PC-9 (cell line): ENCODE measurements around the gene ADCK2. TPM values are rescaled to one million over a fixed set of nuclear protein-coding genes. Genes with fewer than 3 reads are reported as not detected.

Experiments
- BruUV-seq: library from RNA; stranded (reverse); fragments of 400-500 nt; replicated peaks from 2 replicates; lab custom pipeline; 2021; lab: Mats Ljungman, UMichigan
- CTCF ChIA-PET: fragments of 300-600 bp; sonication (Branson Sonifier 250); formaldehyde crosslinking; loops from one replicate; lab custom pipeline; 2022; ENCODE audit warnings: antibody characterized with exemption; lab: Charles Lee
- POLR2A ChIA-PET: fragments of 300-600 bp; sonication (Branson Sonifier 250); formaldehyde crosslinking; loops from one replicate; lab custom pipeline; 2022; ENCODE audit warnings: antibody characterized with exemption; ENCODE audit not compliant: unreplicated experiment; lab: Charles Lee
- DNase-seq, 2 experiments: peaks; one replicate each; pipeline versions ENCODE4 v3.0.0 to v3.0.0-alpha.2; 2015 to 2022; ENCODE audit warnings: mixed read lengths in 1 of 2
- H2AFZ ChIP-seq: fragments of 200-600 bp; sonication (generic); 2 replicates; pipeline ENCODE4 v1.8.1; 2017; ENCODE audit warnings: antibody characterized with exemption
- H3F3A ChIP-seq: fragments of 200-600 bp; sonication (generic); 2 replicates; pipeline ENCODE4 v1.8.1; 2017; ENCODE audit warnings: antibody characterized with exemption, mild to moderate bottlenecking, low read depth; ENCODE audit not compliant: insufficient read depth
- H3K27ac ChIP-seq: fragments of 200-600 bp; sonication (generic); 2 replicates; pipeline ENCODE4 v1.6.1; 2016; ENCODE audit warnings: mixed run types
- H3K27me3 ChIP-seq: fragments of 200-600 bp; sonication (generic); 2 replicates; pipeline ENCODE4 v1.6.1; 2016; ENCODE audit warnings: low read depth, mixed run types; ENCODE audit not compliant: insufficient read depth
- H3K36me3 ChIP-seq: fragments of 200-600 bp; sonication (generic); 2 replicates; pipeline ENCODE4 v1.6.1; 2016; ENCODE audit warnings: low read depth, mixed run types
- H3K4me1 ChIP-seq: fragments of 200-600 bp; sonication (generic); replicated peaks from 2 replicates; pipeline ENCODE4 v1.6.1; 2016; ENCODE audit warnings: mixed run types; ENCODE audit not compliant: insufficient read depth
- H3K4me2 ChIP-seq: fragments of 200-600 bp; sonication (generic); 2 replicates; pipeline ENCODE4 v1.6.1; 2017; ENCODE audit warnings: mixed run types
- H3K4me3 ChIP-seq: fragments of 200-600 bp; sonication (generic); 2 replicates; pipeline ENCODE4 v1.6.1; 2016; ENCODE audit warnings: mixed run types
- H3K79me2 ChIP-seq: fragments of 200-600 bp; sonication (generic); 2 replicates; pipeline ENCODE4 v1.6.1; 2017; ENCODE audit warnings: low read depth, mixed run types
- H3K9me2 ChIP-seq: fragments of 200-600 bp; sonication (generic); 2 replicates; pipeline ENCODE4 v1.8.1; 2017; ENCODE audit warnings: mild to moderate bottlenecking; ENCODE audit not compliant: insufficient read depth
- H3K9me3 ChIP-seq: fragments of 200-600 bp; sonication (generic); 2 replicates; pipeline ENCODE4 v1.8.1; 2016; ENCODE audit warnings: low read depth; ENCODE audit not compliant: insufficient read depth
- H4K20me1 ChIP-seq: fragments of 200-600 bp; sonication (generic); 2 replicates; pipeline ENCODE4 v1.8.1; 2017; ENCODE audit not compliant: insufficient read depth
- CTCF ChIP-seq: fragments of 200-600 bp; sonication (generic); conservative IDR thresholded peaks from 2 replicates; pipeline ENCODE4 v1.6.1; 2017; ENCODE audit warnings: mixed run types, antibody characterized with exemption, mild to moderate bottlenecking, moderate library complexity
- EZH2 ChIP-seq: fragments of 200-600 bp; sonication (generic); IDR thresholded peaks from 2 replicates; pipeline ENCODE4 v1.8.0; 2017; ENCODE audit warnings: antibody characterized with exemption, low read depth
- intact Hi-C: fragments of 100-400 bp; cut with micrococcal nuclease; formaldehyde crosslinking; loops from one replicate; pipeline ENCODE4 v1.10.0; 2022; ENCODE audit not compliant: unreplicated experiment
- total RNA-seq: library from RNA; stranded (reverse); gene quantifications from 2 replicates; pipeline ENCODE4 v1.2.3, GENCODE V29; 2021

Gene ADCK2
- total RNA-seq, 1 experiment from 2014 or later: 35.3 TPM

- no peaks in the 10 kb centered on the region for H3K9me3 ChIP-seq
- H3K4me1 ChIP-seq: peaks cover 31% of the 10 kb centered on the region
- intact Hi-C loops: loop anchor here (5.0 kb wide), 1 partner anchor 338 kb away; the partner anchor contains the start of gene MRPS33
- TF ChIP-seq CTCF (no peak), EZH2 (no peak)
- DNase-seq: peak in 1 of 2 experiments; percentile 41
- H4K20me1 ChIP-seq: no peaks in the 10 kb centered on the region
- H3K36me3 ChIP-seq: no peaks in the 10 kb centered on the region
- H3F3A ChIP-seq: no peaks in the 10 kb centered on the region
- H3K27ac ChIP-seq: no peak overlapping the region
- peaks cover 5% of the 10 kb centered on the region; the same call in 1 of the 2 replicates for H3K79me2 ChIP-seq
- no peaks in the 10 kb centered on the region for H3K9me2 ChIP-seq
- ChIA-PET CTCF (interaction anchor here (0.6 kb wide), 1 partner anchor 497 kb away, joined by 6 read pairs; no protein-coding TSS in a partner anchor), POLR2A (interaction anchor here (0.6 kb wide), 2 partner anchors 191 to 339 kb away, joined by 3 to 6 read pairs; no protein-coding TSS in a partner anchor)
- H3K4me3 ChIP-seq: 0 out of 2 replicates have a peak overlapping the region, but pooled peaks have one; percentile 79
- no peaks in the 10 kb centered on the region for H3K27me3 ChIP-seq
- peak overlapping the region; percentile 93 for H3K4me2 ChIP-seq
- no peak overlapping the region for H2AFZ ChIP-seq
- no TSS peak for BruUV-seq
Observed at GRCh38 chr7:140674356-140674800, 1.6 kb downstream of the ADCK2 start.

GRCh38 chr7:140674899-140675701 is 2.4 kb downstream of the ADCK2 start:
- H3K27ac ChIP-seq: no peak overlapping the region
- CTCF ChIA-PET: interaction anchor here (0.5 to 0.7 kb wide), 4 partner anchors 20 to 213 kb away, joined by 3 to 5 read pairs (median 4); no protein-coding TSS in a partner anchor
- 0 out of 2 replicates have a peak, but pooled peaks cover 5% of the 10 kb centered on the region for H3K36me3 ChIP-seq
- H3K4me3 ChIP-seq: no peak overlapping the region
- H2AFZ ChIP-seq: no peak overlapping the region
- H3F3A ChIP-seq: no peaks in the 10 kb centered on the region
- peak in 1 of 2 experiments; percentile 53 for DNase-seq
- no peaks in the 10 kb centered on the region for H3K9me3 ChIP-seq
- peak overlapping the region; percentile 93 for H3K4me2 ChIP-seq
- H4K20me1 ChIP-seq: no peaks in the 10 kb centered on the region
- POLR2A ChIA-PET: interaction anchor here (0.6 kb wide), 1 partner anchor 192 kb away, joined by 3 read pairs; no protein-coding TSS in a partner anchor
- H3K79me2 ChIP-seq: peaks cover 5% of the 10 kb centered on the region; the same call in 1 of the 2 replicates
- H3K27me3 ChIP-seq: no peaks in the 10 kb centered on the region
- H3K4me1 ChIP-seq: peaks cover 28% of the 10 kb centered on the region
- BruUV-seq: no TSS peak
- TF ChIP-seq CTCF (peak; percentile 56; the same call in 1 of the 2 replicates), EZH2 (no peak)
- H3K9me2 ChIP-seq: no peaks in the 10 kb centered on the region
- intact Hi-C loops: loop anchor here (5.0 kb wide), 1 partner anchor 337 kb away; the partner anchor contains the start of gene MRPS33

- Histone ChIP-seq H3K27ac (no peak overlapping the region), H3K4me1 (peaks cover 26% of the 10 kb centered on the region), H3K36me3 (0 out of 2 replicates have a peak, but pooled peaks cover 6% of the 10 kb centered on the region), H3K9me3 (no peaks in the 10 kb centered on the region), H3K79me2 (peaks cover 5% of the 10 kb centered on the region; the same call in 1 of the 2 replicates), H3K27me3 (no peaks in the 10 kb centered on the region), H3K4me2 (peak overlapping the region; percentile 93; the same call in 1 of the 2 replicates), H4K20me1 (0 out of 2 replicates have a peak, but pooled peaks cover 2% of the 10 kb centered on the region), H3K9me2 (no peaks in the 10 kb centered on the region), H2AFZ (no peak overlapping the region), H3K4me3 (no peak overlapping the region), H3F3A (no peaks in the 10 kb centered on the region)
- CTCF ChIA-PET: interaction anchor here (0.5 to 0.7 kb wide), 4 partner anchors 20 to 212 kb away, joined by 3 to 5 read pairs (median 4); no protein-coding TSS in a partner anchor
- BruUV-seq: no TSS peak
- DNase-seq: peak in 1 of 2 experiments; percentile 29
- intact Hi-C loops: no loop called here
- TF ChIP-seq EZH2 (no peak), CTCF (no peak)
- POLR2A ChIA-PET: no interaction called here
Observed at GRCh38 chr7:140675726-140676125, 3.0 kb downstream of the ADCK2 start.
